B cell (primary cell): ENCODE measurements around the gene F12. TPM values are rescaled to one million over a fixed set of nuclear protein-coding genes. Genes with fewer than 3 reads are reported as not detected.
A peak's percentile ranks its signal among the peaks of the same experiment; 100 is the strongest.

Source experiments
- ATAC-seq: fragments of 200-7000 bp; cut with Tn5 transposase; one replicate; pipeline ENCODE4 v1.10.0; 2021; ENCODE audit warnings: low read depth, mild to moderate bottlenecking, moderate number of reproducible peaks, moderate library complexity
- CTCF ChIA-PET: fragments of 350-600 bp; sonication (Branson Sonifier 250); formaldehyde crosslinking; loops from one replicate; lab custom pipeline; 2021; ENCODE audit warnings: antibody characterized with exemption, inconsistent platforms; lab: Charles Lee
- POLR2A ChIA-PET: fragments of 350-600 bp; sonication (Branson Sonifier 250); formaldehyde crosslinking; loops from one replicate; lab custom pipeline; 2021; ENCODE audit warnings: antibody characterized with exemption; lab: Charles Lee
- DNase-seq: peaks from one replicate; pipeline ENCODE4 v3.0.0; 2013
- H2AFZ ChIP-seq: 2 replicates; pipeline ENCODE4 v1.6.1; 2012; ENCODE audit warnings: mild to moderate bottlenecking, low read depth, low read length; ENCODE audit not compliant: insufficient read depth, poor library complexity, severe bottlenecking
- H3K27ac ChIP-seq, 2 donors: 1 replicate in 1 of 2; 2 replicates in 1 of 2; pipeline ENCODE4 v1.5.1; 2012 to 2013; ENCODE audit warnings: low read length in 2 of 2, mild to moderate bottlenecking in 2 of 2, moderate library complexity in 1 of 2
- H3K27me3 ChIP-seq, 4 experiments: fragments of 200-600 bp in 1 of 4; sonication (generic) in 1 of 4; replicated peaks in 1 of 4; 1 replicate in 2 of 4; 2 replicates in 2 of 4; pipeline versions ENCODE4 v1.6.1 to v1.7.0; 2013 to 2016; ENCODE audit warnings: low read length in 3 of 4, mild to moderate bottlenecking in 2 of 4, mixed read lengths in 1 of 4, moderate library complexity in 1 of 4; ENCODE audit not compliant: insufficient read depth in 4 of 4, control insufficient read depth in 3 of 4; ENCODE audit errors: control extremely low read depth in 1 of 4
- H3K36me3 ChIP-seq, 2 experiments: replicated peaks in 1 of 2; 1 replicate in 1 of 2; 2 replicates in 1 of 2; pipeline versions ENCODE4 v1.6.1 to v1.7.1; 2013; ENCODE audit warnings: low read length in 1 of 2; ENCODE audit not compliant: insufficient read depth in 2 of 2, control insufficient read depth in 1 of 2; ENCODE audit errors: control extremely low read depth in 1 of 2, extremely low read depth in 1 of 2
- H3K4me1 ChIP-seq, 2 donors: fragments of 200-600 bp in 1 of 2; sonication (generic) in 1 of 2; 1 replicate in 1 of 2; 2 replicates in 1 of 2; pipeline versions ENCODE4 v1.5.1 to v1.6.1; 2013 to 2017; ENCODE audit warnings: low read length in 2 of 2; ENCODE audit not compliant: control insufficient read depth in 2 of 2, insufficient read depth in 2 of 2
- H3K4me2 ChIP-seq: replicated peaks from 2 replicates; pipeline ENCODE3; 2012; ENCODE audit warnings: mild to moderate bottlenecking, low read depth, low read length; ENCODE audit not compliant: poor library complexity, severe bottlenecking
- H3K4me3 ChIP-seq, 5 experiments: fragments of 200-600 bp in 1 of 5; sonication (generic) in 1 of 5; 1 replicate in 3 of 5; 2 replicates in 2 of 5; pipeline versions ENCODE4 v1.5.1 to v1.7.0; 2011 to 2016; ENCODE audit warnings: low read length in 4 of 5, mild to moderate bottlenecking in 4 of 5, low read depth in 2 of 5, control low read depth in 1 of 5, moderate library complexity in 1 of 5; ENCODE audit not compliant: insufficient read depth in 1 of 5; ENCODE audit errors: control extremely low read depth in 1 of 5, extremely low read depth in 1 of 5
- H3K79me2 ChIP-seq: fragments of 200-600 bp; sonication (generic); one replicate; pipeline ENCODE4 v1.6.0; 2016; ENCODE audit warnings: low read length; ENCODE audit not compliant: control insufficient read depth, insufficient read depth
- H3K9ac ChIP-seq: fragments of 200-600 bp; sonication (generic); 2 replicates; pipeline ENCODE4 v1.6.1; 2017; ENCODE audit warnings: mild to moderate bottlenecking, low read length, moderate library complexity
- H3K9me3 ChIP-seq, 3 donors: one replicate each; pipeline versions ENCODE4 v1.6.1 to v1.7.1; 2013; ENCODE audit warnings: low read length in 2 of 3; ENCODE audit not compliant: control insufficient read depth in 2 of 3, insufficient read depth in 1 of 3; ENCODE audit errors: control extremely low read depth in 1 of 3
- H4K20me1 ChIP-seq: 2 replicates; pipeline ENCODE4 v1.6.0; 2012; ENCODE audit warnings: mild to moderate bottlenecking, low read length; ENCODE audit not compliant: insufficient read depth, control insufficient read depth, poor library complexity, severe bottlenecking
- H3K27ac Mint-ChIP-seq: one replicate; pipeline ENCODE4 v1.8.0; 2021; ENCODE audit warnings: mixed read lengths
- H3K27me3 Mint-ChIP-seq: one replicate; pipeline ENCODE4 v1.8.0; 2021; ENCODE audit warnings: mixed read lengths
- H3K4me1 Mint-ChIP-seq: one replicate; pipeline ENCODE4 v1.8.0; 2021; ENCODE audit warnings: mixed read lengths
- H3K4me3 Mint-ChIP-seq: one replicate; pipeline ENCODE4 v1.8.0; 2021; ENCODE audit warnings: mixed read lengths
- H3K9me3 Mint-ChIP-seq: one replicate; pipeline ENCODE4 v1.8.0; 2022; ENCODE audit warnings: mixed read lengths; ENCODE audit not compliant: insufficient read depth
- CTCF ChIP-seq: fragments of 200-600 bp; IDR thresholded peaks from one replicate; pipeline ENCODE4 v1.8.0; 2022; ENCODE audit warnings: antibody characterized with exemption, mild to moderate bottlenecking
- EZH2 ChIP-seq: IDR thresholded peaks from 2 replicates; pipeline ENCODE4 v1.6.1; 2012; ENCODE audit warnings: borderline replicate concordance, low read depth, mild to moderate bottlenecking, moderate library complexity, low read length; ENCODE audit not compliant: insufficient read depth, poor library complexity, severe bottlenecking
- WGBS: methylation state at CpG from one replicate; pipeline ENCODE4 v1.1.5; 2013; ENCODE audit warnings: missing lambda C conversion rate; ENCODE audit not compliant: insufficient coverage; 5-methylcytosine and 5-hydroxymethylcytosine counted together
- intact Hi-C: fragments of 100-400 bp; cut with micrococcal nuclease; formaldehyde crosslinking; loops from one replicate; pipeline ENCODE4 v1.10.0; 2022
- polyA plus RNA-seq: library from polyadenylated mRNA; depleted of rRNA; stranded (reverse); fragments of >200 nt; gene quantifications from 2 replicates; pipeline ENCODE4 v1.2.3, GENCODE V29; 2012
- total RNA-seq, 2 donors: library from RNA; stranded (reverse); fragments of 120-200 nt in 1 of 2; gene quantifications; 1 replicate in 1 of 2; 2 replicates in 1 of 2; pipeline versions ENCODE4 v1.2.3 to v1.2.4, GENCODE V29; 2013 to 2022

Gene F12
- total and polyA plus RNA-seq, 2 donors (not counting 1 experiment from before 2014, with no cell fraction given), result 3.1 TPM; not detected in 1

- H3K36me3 ChIP-seq, result peaks cover 4 to 89% of the 10 kb centered on the region in 2 experiments
- peaks cover 74% of the 10 kb centered on the region for H3K79me2 ChIP-seq
- H3K4me1 ChIP-seq, result peaks cover 54 to 73% of the 10 kb centered on the region in 2 donors
- H3K27me3 Mint-ChIP-seq, result no peaks in the 10 kb centered on the region
- no peaks in the 10 kb centered on the region for H3K9me3 Mint-ChIP-seq
- no peaks in the 10 kb centered on the region for H3K27me3 ChIP-seq
- H2AFZ ChIP-seq, result no peak overlapping the region
- H3K27ac ChIP-seq, result peak overlapping the region; percentile 92 to 96
- DNase-seq (no peak), ATAC-seq (no peak)
- H3K4me1 Mint-ChIP-seq, result peaks cover 55% of the 10 kb centered on the region
- ChIA-PET POLR2A (interaction anchor here (0.7 to 6.8 kb wide), 4 partner anchors 12 to 83 kb away, joined by 3 to 103 read pairs (median 4); partner anchors contain the start of gene PRR7), CTCF (interaction anchor here (1.5 to 12.4 kb wide), 5 partner anchors 10 to 43 kb away, joined by 3 to 152 read pairs (median 82); partner anchors contain the start of gene PRR7)
- peak overlapping the region in 1 of 5 experiments; percentile 23 for H3K4me3 ChIP-seq
- TF ChIP-seq EZH2 (no peak), CTCF (no peak)
- peak overlapping the region; percentile 34 for H3K4me3 Mint-ChIP-seq
- no peaks in the 10 kb centered on the region for H3K9me3 ChIP-seq
- no peak overlapping the region for H3K9ac ChIP-seq
- intact Hi-C loops, result loop anchor here (1.0 kb wide), 1 partner anchor 13 kb away; the partner anchor contains the start of gene PRR7
- peak overlapping the region; percentile 97 for H3K27ac Mint-ChIP-seq
- WGBS, result 97% methylated on average over 20 of the region's 25 CpGs
- H3K4me2 ChIP-seq, result peak overlapping the region; percentile 90
- H4K20me1 ChIP-seq, result peaks cover 90% of the 10 kb centered on the region
These were observed 23.7 kb upstream of the F12 start for GRCh38 chr5:177432839-177433657.
